Left ventricle myocardium superior (tissue), 1 donor: ENCODE data around the gene IRF2BP2. TPM values are rescaled to one million over a fixed set of nuclear protein-coding genes. Genes with fewer than 3 reads are reported as not detected.

Source experiments
- ATAC-seq: fragments of 200-7000 bp; cut with Tn5 transposase; one replicate; pipeline ENCODE4 v1.9.1; 2020; ENCODE audit warnings: mild to moderate bottlenecking, moderate library complexity
- DNase-seq: peaks from one replicate; pipeline ENCODE4 v3.0.0-alpha.2; 2020
- intact Hi-C: fragments of 100-400 bp; cut with micrococcal nuclease; formaldehyde crosslinking; loops from one replicate; pipeline ENCODE4 v1.11.0; 2022
- long read RNA-seq: library from polyadenylated mRNA; unstranded; transcript quantifications from one replicate; pipeline ENCODE4 v2.0.0, GENCODE V29; 2021
- total RNA-seq: library from RNA; stranded (reverse); fragmentation: NEBNext Ultra II Directional; extraction: Animal tissue kit (Norgen Biotek cat#: 25700); gene quantifications from one replicate; pipeline ENCODE4 v1.2.1, GENCODE V29; 2021
- donor health status: DM: no; HTN: yes; CAD: no; lungs with severe emphysema.

The IRF2BP2 gene
- 124 TPM for total RNA-seq
- long read RNA-seq, full-length matches to known transcripts, result 69 of 173 reads
- long read RNA-seq, partial matches to known transcripts, result 0 of 173 reads
- long read RNA-seq, other reads (novel, unspliced or antisense), result 104 of 173 reads

GRCh38 chr1:234610061-234610665 lies at the start of gene IRF2BP2:
Gene IRF2BP2 (minus strand): TSS chr1:234610178. CDS start chr1:234609494, 684 bp downstream.
- intact Hi-C loops, result loop anchor here (5.0 kb wide), 2 partner anchors 112 to 472 kb away; no protein-coding TSS in a partner anchor
- DNase-seq (peak; percentile 92), ATAC-seq (peak; percentile 56)

GRCh38 chr1:234659538-234659937 lies 49.6 kb upstream of the IRF2BP2 start:
- DNase-seq (no peak), ATAC-seq (no peak)
- intact Hi-C loops, result no loop called here

- ATAC-seq (peak; percentile 36), DNase-seq (no peak)
- intact Hi-C loops, result no loop called here
Measured at GRCh38 chr1:234658138-234658537, 48.2 kb upstream of the IRF2BP2 start.

- peak; percentile 74 for ATAC-seq
Measured at GRCh38 chr1:234656944-234657654, 47.1 kb upstream of the IRF2BP2 start.

GRCh38 chr1:234656070-234656895 lies 46.3 kb upstream of the IRF2BP2 start:
- DNase-seq (no peak), ATAC-seq (no peak)
- intact Hi-C loops, result no loop called here

More at GRCh38 chr1:234656944-234657654, 47.1 kb upstream of the IRF2BP2 start:
- no peak for DNase-seq
- intact Hi-C loops, result no loop called here

DNA sequence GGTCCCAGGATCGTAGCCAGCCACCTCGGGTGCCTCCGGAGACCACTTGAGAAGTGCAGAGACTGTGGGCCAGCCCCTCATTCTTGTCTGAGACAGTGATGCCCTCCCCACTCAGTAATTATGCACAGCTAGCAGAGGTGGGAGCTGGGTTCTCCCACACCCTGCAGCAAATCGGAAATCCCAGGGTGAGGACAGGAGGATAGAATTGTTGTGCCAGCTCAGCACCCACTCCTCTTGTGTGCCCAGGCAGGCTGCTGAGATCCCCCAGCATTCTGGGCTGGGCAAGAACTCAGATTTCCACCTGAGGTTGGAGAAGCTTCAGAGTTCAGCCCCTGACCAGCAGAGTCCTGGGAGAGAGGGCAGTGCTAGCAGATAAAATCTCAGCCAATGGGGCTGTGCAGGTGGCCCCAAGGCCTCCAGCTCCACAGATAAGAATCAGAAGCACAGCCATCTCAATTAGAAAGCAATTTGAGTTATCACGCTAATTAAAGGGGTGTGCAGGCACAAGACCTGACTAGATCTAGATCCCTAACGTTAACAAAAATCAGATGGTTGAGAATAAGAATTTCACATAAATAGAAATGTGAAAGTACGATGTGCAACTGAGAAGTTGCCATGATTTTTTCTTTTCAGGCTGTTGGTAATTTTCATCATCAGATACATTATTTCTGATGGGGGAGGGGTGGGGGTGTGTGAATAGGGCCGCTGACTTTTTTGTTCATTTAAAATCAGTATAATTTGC lies 45.5 kb upstream of the IRF2BP2 start:
- no peak for DNase-seq
- ATAC-seq, result no peak
- intact Hi-C loops, result no loop called here

DNA sequence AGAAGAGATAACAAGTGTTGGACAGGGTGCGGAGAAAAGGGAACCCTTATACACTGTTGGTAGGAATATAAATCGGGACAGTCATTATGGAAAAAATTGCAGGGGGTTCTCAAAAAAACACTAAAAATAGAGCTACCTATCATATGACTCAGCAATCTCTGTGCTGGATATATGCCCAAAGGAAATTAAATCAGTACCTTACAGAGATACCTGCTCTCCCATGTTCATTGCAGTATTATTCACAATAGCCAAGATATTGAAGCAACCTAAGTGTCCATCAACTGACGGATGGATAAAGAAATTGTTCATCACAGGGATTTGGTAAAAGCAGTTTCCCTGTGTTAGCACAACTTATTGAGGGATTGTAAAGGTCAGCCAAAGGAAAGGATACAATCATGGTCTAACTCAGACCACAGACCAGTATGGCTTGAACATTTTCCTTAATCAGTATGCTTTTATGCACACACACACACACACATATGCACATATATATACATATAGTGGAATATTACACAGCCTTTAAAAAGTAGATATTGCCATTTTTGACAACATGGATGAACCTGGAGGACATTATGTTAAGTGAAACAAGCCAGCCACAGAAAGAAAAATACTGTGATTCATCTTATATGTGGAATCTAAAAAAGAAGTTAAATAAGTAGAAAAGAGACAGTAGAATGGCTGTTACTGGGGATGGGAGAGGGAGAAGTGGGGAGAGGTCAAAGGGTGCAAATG lies 44.2 kb upstream of the IRF2BP2 start:
- ATAC-seq, result no peak
- DNase-seq, result no peak

DNA sequence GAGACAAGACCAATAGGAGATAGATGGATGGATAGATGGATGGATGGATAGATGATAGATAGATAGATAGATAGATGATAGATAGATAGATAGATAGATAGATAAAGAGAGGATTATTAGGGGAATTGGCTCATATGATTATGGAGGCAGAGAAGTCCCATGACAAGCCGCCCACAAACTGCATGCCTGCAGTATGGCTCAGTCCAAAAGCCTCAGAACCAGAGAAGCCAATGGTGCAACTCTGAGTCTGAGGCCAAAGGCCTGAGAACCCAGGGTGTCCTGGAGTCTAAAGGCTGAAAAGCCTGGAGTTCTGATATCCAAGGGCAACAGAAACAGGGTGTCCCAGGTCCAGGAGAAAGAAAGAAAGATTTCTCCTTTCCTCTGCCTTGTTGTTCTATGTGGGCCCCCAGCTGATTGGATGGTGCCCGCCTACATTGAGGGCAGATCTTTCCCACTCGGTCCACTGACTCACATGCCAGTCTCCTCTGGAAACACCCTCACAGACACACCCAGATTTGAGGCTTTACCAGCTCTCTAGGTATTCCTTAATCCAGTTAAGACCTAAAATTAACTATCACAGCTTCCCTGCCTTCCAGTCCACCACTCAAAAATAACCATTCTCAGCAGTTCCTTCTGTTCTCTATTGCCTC lies 39.6 kb upstream of the IRF2BP2 start:
- intact Hi-C loops, result no loop called here
- DNase-seq, result no peak
- no peak for ATAC-seq

More for the DNA sequence above, 44.2 kb upstream of the IRF2BP2 start:
- intact Hi-C loops, result no loop called here

GRCh38 chr1:234647758-234648157 lies 37.8 kb upstream of the IRF2BP2 start:
- intact Hi-C loops, result no loop called here
- ATAC-seq, result no peak
- no peak for DNase-seq

GRCh38 chr1:234647245-234647644 lies 37.3 kb upstream of the IRF2BP2 start:
- DNase-seq (no peak), ATAC-seq (no peak)
- intact Hi-C loops, result no loop called here

GRCh38 chr1:234645964-234646363 lies 36.0 kb upstream of the IRF2BP2 start:
- DNase-seq, result no peak
- intact Hi-C loops, result no loop called here
- ATAC-seq, result no peak

DNA sequence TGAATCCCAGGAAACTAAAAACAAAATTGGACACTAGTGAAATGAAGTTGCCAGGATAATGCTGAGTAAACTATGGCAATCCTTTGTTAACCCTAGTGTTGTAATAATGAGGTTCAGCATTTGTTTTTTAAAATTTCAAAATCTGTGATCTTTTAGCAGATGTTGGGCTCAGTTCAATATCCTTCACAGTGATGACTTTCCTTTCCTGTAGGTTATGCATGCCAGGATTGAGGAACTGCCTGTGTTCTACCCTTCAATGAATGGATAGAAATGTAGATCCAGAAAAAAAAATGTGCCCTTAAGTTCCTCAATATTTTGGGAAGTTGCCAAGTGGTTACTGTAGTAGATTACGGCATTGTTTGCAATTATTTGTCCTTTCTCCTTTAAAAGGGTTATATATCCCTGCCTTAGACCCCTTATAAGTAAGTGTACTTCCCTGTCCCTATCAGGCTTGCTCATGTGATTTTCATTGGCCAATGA lies 35.5 kb upstream of the IRF2BP2 start:
- ATAC-seq (peak; percentile 61), DNase-seq (no peak)
- intact Hi-C loops, result no loop called here

DNA sequence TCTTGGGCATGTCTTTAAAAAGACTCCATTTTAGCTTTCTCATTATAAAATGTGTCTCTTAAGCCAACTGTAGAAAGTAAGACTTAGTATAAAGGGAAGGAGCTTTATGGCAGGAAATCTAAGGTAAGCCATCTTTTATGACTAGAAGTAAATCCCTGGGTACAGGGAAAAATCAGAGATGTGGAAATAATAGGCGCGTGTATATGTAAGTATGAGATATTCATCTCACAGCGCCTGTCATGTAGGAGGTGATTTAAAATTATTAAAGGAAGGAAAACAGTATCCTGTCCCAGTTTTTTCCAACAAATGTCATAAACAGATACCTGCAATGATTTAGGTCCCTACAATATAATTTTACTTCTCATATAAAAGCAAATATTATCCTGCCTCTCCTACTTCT lies 35.0 kb upstream of the IRF2BP2 start:
- intact Hi-C loops, result no loop called here
- DNase-seq, result no peak
- no peak for ATAC-seq

GRCh38 chr1:234643850-234644134 lies 33.8 kb upstream of the IRF2BP2 start:
- ATAC-seq (no peak), DNase-seq (no peak)
- intact Hi-C loops, result no loop called here

GRCh38 chr1:234643111-234643849 lies 33.3 kb upstream of the IRF2BP2 start:
- ATAC-seq (no peak), DNase-seq (no peak)
- intact Hi-C loops, result no loop called here

GRCh38 chr1:234642428-234642827 lies 32.5 kb upstream of the IRF2BP2 start:
- DNase-seq, result no peak
- no peak for ATAC-seq
- intact Hi-C loops, result no loop called here

DNA sequence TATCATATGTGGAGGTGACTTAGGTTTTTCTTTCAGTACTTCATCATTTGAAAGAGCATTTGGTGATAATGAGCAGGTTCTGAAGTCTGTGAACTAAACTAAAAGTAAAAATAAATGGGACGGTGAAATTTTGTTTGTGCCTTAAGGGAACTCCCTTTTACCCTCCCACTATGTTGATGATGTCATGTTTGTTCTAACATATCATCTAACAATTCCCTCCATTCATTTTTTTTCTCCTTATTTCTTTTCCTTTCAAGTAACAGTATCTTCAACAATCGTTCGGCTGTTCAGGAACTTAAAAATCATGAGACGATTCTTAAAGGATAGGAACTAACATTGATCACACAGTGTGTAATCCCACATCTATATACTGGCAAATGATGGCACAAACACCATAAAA lies 30.0 kb upstream of the IRF2BP2 start:
- intact Hi-C loops, result no loop called here
- ATAC-seq (no peak), DNase-seq (no peak)
